Liver (tissue), 9 donors: ENCODE measurements around the gene GLS. TPM values are rescaled to one million over a fixed set of nuclear protein-coding genes. Genes with fewer than 3 reads are reported as not detected.
A peak's percentile ranks its signal among the peaks of the same experiment; 100 is the strongest.

Source experiments
- DNase-seq: peaks from one replicate; pipeline ENCODE4 v3.0.0-alpha.2; 2017; ENCODE audit warnings: low spot score
- H3K27ac ChIP-seq, 2 donors: one replicate each; pipeline ENCODE4 v1.7.0; 2013; ENCODE audit warnings: inconsistent platforms in 2 of 2, low read length in 2 of 2, control low read depth in 1 of 2, low read depth in 1 of 2, mild to moderate bottlenecking in 1 of 2
- H3K27me3 ChIP-seq, 4 donors: one replicate each; pipeline versions ENCODE4 v1.6.1 to v1.7.0; 2013; ENCODE audit warnings: low read length in 3 of 4, inconsistent platforms in 1 of 4, mild to moderate bottlenecking in 1 of 4, moderate library complexity in 1 of 4; ENCODE audit not compliant: control insufficient read depth in 4 of 4, insufficient read depth in 4 of 4
- H3K36me3 ChIP-seq, 4 donors: one replicate each; pipeline versions ENCODE4 v1.6.1 to v1.7.0; 2013; ENCODE audit warnings: low read length in 3 of 4, mild to moderate bottlenecking in 3 of 4, low read depth in 1 of 4, moderate library complexity in 1 of 4; ENCODE audit not compliant: control insufficient read depth in 4 of 4, insufficient read depth in 3 of 4
- H3K4me1 ChIP-seq, 4 donors: one replicate each; pipeline versions ENCODE4 v1.6.1 to v1.7.0; 2013; ENCODE audit warnings: low read length in 3 of 4, mild to moderate bottlenecking in 3 of 4, moderate library complexity in 1 of 4; ENCODE audit not compliant: control insufficient read depth in 4 of 4, insufficient read depth in 4 of 4
- H3K4me3 ChIP-seq, 3 donors: one replicate each; pipeline versions ENCODE4 v1.6.1 to v1.7.0; 2013; ENCODE audit warnings: low read length in 3 of 3, control low read depth in 1 of 3, low read depth in 1 of 3, mild to moderate bottlenecking in 1 of 3
- H3K9ac ChIP-seq, 2 donors: one replicate each; pipeline ENCODE4 v1.7.0; 2013; ENCODE audit warnings: low read length in 2 of 2, mild to moderate bottlenecking in 2 of 2, moderate library complexity in 2 of 2, control low read depth in 1 of 2, low read depth in 1 of 2
- H3K9me3 ChIP-seq, 4 donors: one replicate each; pipeline versions ENCODE4 v1.6.1 to v1.7.0; 2013; ENCODE audit warnings: low read length in 3 of 4; ENCODE audit not compliant: control insufficient read depth in 4 of 4
- ATF3 ChIP-seq: IDR thresholded peaks from 2 replicates; pipeline ENCODE4 v1.6.1; 2016; ENCODE audit warnings: antibody characterized with exemption
- CTCF ChIP-seq: fragments of 150-350 bp; IDR thresholded peaks from 2 replicates; pipeline ENCODE4 v1.5.1; 2017; ENCODE audit warnings: improper control_type of control experiment, low read depth, low read length; ENCODE audit not compliant: missing input control
- EGR1 ChIP-seq, 2 donors: IDR thresholded peaks; 2 replicates each; pipeline ENCODE4 v1.6.1; 2016 to 2018; ENCODE audit warnings: antibody characterized with exemption in 2 of 2, low read depth in 2 of 2
- FOXA2 ChIP-seq: IDR thresholded peaks from 2 replicates; pipeline ENCODE4 v1.6.1; 2016; ENCODE audit warnings: antibody characterized with exemption
- GABPA ChIP-seq, 2 donors: IDR thresholded peaks in 1 of 2; conservative IDR thresholded peaks in 1 of 2; 2 replicates each; pipeline ENCODE4 v1.6.1; 2016; ENCODE audit warnings: antibody characterized with exemption in 2 of 2, mild to moderate bottlenecking in 1 of 2, moderate library complexity in 1 of 2
- JUND ChIP-seq, 2 donors: IDR thresholded peaks; 2 replicates each; pipeline ENCODE4 v1.6.1; 2016; ENCODE audit warnings: antibody characterized with exemption in 2 of 2
- MAX ChIP-seq: IDR thresholded peaks from 2 replicates; pipeline ENCODE4 v1.6.1; 2016; ENCODE audit warnings: antibody characterized with exemption
- REST ChIP-seq: IDR thresholded peaks from 2 replicates; pipeline ENCODE4 v1.6.1; 2016; ENCODE audit warnings: antibody characterized with exemption, mild to moderate bottlenecking
- RXRA ChIP-seq, 2 donors: IDR thresholded peaks; 2 replicates each; pipeline ENCODE4 v1.6.1; 2017 to 2018; ENCODE audit warnings: antibody characterized with exemption in 2 of 2, mild to moderate bottlenecking in 1 of 2
- SP1 ChIP-seq: IDR thresholded peaks from 2 replicates; pipeline ENCODE4 v1.6.1; 2018; ENCODE audit warnings: antibody characterized with exemption, mild to moderate bottlenecking
- TAF1 ChIP-seq: conservative IDR thresholded peaks from 2 replicates; pipeline ENCODE4 v1.6.1; 2016; ENCODE audit warnings: antibody characterized with exemption, mild to moderate bottlenecking
- YY1 ChIP-seq: IDR thresholded peaks from 2 replicates; pipeline ENCODE4 v1.6.1; 2016; ENCODE audit warnings: antibody characterized with exemption, mild to moderate bottlenecking
- WGBS: extraction: QIAGEN DNeasy Blood & Tissue Kit; methylation state at CpG from one replicate; pipeline ENCODE4 v1.1.7; 2013; 5-methylcytosine and 5-hydroxymethylcytosine counted together
- polyA plus RNA-seq, 2 donors: library from polyadenylated mRNA; stranded (reverse) in 1 of 2; unstranded in 1 of 2; fragments of 200-250 nt in 1 of 2; fragments of >200 nt in 1 of 2; fragmentation: Nextera tagmentation in 1 of 2; extraction: Ambion mirVana in 1 of 2; gene quantifications; one replicate each; pipeline versions ENCODE4 v1.2.1 to v1.2.3, GENCODE V29; 2013 to 2015
- total RNA-seq, 2 donors: library from RNA; depleted of rRNA; stranded (reverse); fragments of >200 nt; gene quantifications; one replicate each; pipeline ENCODE4 v1.2.3, GENCODE V29; 2014
- donor health status: healthy.
- donor health status: healthy.
- donor health status: healthy.
- donor health status: healthy.
- donor health status: healthy.

GLS gene
- total and polyA plus RNA-seq, 4 donors, result 4.3 to 38.6 (median 16.5) TPM

- H3K27ac ChIP-seq, result peak overlapping the region; percentile 33 to 59
- H3K9ac ChIP-seq, result no peak overlapping the region
- no peak for DNase-seq
- no peaks in the 10 kb centered on the region for H3K4me1 ChIP-seq
- peaks cover 20 to 98% (median 90%) of the 10 kb centered on the region in 4 donors for H3K36me3 ChIP-seq
- WGBS, result 78% methylated on average over 10 of the region's 10 CpGs
- H3K27me3 ChIP-seq, result no peaks in the 10 kb centered on the region
- H3K9me3 ChIP-seq, result no peaks in the 10 kb centered on the region
- H3K4me3 ChIP-seq, result no peak overlapping the region
- TF ChIP-seq JUND (IDR thresholded peaks at IDR 0.05) (no peak), GABPA (IDR thresholded peaks at IDR 0.05 in 1 of 2, conservative IDR thresholded peaks at IDR 0.05 in 1 of 2) (no peak), TAF1 (no peak)
Measured at GRCh38 chr2:190980630-190981209, 100.1 kb downstream of the GLS start.

- no peak for TF ChIP-seq YY1
- TF ChIP-seq RXRA (IDR thresholded peaks at IDR 0.05), result no peak
- TF ChIP-seq MAX, result no peak
- TF ChIP-seq EGR1 (IDR thresholded peaks at IDR 0.05; ENCODE audit: low read depth in 2 of 2), result no peak
- no peak for TF ChIP-seq REST
- TF ChIP-seq CTCF, result no peak
- no peak for TF ChIP-seq SP1
- TF ChIP-seq FOXA2, result no peak
- H3K27ac ChIP-seq, result no peak overlapping the region
- no peak for DNase-seq
- peaks cover 15 to 97% (median 87%) of the 10 kb centered on the region in 4 donors for H3K36me3 ChIP-seq
- H3K27me3 ChIP-seq, result no peaks in the 10 kb centered on the region
- no peak overlapping the region for H3K9ac ChIP-seq
- H3K9me3 ChIP-seq, result no peaks in the 10 kb centered on the region
- peaks cover 0 to 4% (median 3%) of the 10 kb centered on the region in 4 donors for H3K4me1 ChIP-seq
- 95% methylated on average over 6 of the region's 6 CpGs for WGBS
- H3K4me3 ChIP-seq, result no peak overlapping the region
Measured at GRCh38 chr2:190981333-190981732, 100.7 kb downstream of the GLS start.

- no peak overlapping the region for H3K27ac ChIP-seq
- H3K9me3 ChIP-seq, result no peaks in the 10 kb centered on the region
- WGBS, result 100% methylated on average over 1 of the region's 1 CpG
- H3K36me3 ChIP-seq, result peaks cover 14 to 97% (median 84%) of the 10 kb centered on the region in 4 donors
- peaks cover 0 to 7% (median 4%) of the 10 kb centered on the region in 4 donors for H3K4me1 ChIP-seq
- no peaks in the 10 kb centered on the region for H3K27me3 ChIP-seq
- H3K4me3 ChIP-seq, result no peak overlapping the region
- no peak for DNase-seq
- TF ChIP-seq JUND (IDR thresholded peaks at IDR 0.05) (no peak), ATF3 (no peak)
- no peak overlapping the region for H3K9ac ChIP-seq
Measured at GRCh38 chr2:190981733-190982132, 101.1 kb downstream of the GLS start.
